ENCODE measurements around the gene PTPRN2.

PTPRN2 gene

DNA sequence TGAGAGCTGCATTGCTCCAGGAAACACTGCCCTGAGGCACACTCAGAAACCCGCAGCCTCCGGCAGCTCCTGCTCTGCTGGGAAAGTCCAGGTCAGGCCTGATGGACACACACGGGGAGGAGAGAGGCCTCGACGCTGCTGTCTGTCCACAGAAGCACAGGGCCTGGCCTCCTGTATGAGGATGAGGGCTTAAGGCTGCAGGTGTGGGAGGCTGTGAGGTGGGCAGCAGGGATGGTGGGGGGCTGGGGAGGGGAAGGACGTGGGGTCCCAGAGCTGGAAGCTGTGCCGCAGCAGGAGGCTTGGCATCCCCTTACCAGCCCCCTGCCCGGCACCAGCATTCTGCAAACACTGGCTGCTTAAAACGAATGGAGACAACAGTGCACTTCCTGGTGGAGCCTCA lies 1064.7 kb downstream of the PTPRN2 start:
- TF ChIP-seq, protein P1, sequence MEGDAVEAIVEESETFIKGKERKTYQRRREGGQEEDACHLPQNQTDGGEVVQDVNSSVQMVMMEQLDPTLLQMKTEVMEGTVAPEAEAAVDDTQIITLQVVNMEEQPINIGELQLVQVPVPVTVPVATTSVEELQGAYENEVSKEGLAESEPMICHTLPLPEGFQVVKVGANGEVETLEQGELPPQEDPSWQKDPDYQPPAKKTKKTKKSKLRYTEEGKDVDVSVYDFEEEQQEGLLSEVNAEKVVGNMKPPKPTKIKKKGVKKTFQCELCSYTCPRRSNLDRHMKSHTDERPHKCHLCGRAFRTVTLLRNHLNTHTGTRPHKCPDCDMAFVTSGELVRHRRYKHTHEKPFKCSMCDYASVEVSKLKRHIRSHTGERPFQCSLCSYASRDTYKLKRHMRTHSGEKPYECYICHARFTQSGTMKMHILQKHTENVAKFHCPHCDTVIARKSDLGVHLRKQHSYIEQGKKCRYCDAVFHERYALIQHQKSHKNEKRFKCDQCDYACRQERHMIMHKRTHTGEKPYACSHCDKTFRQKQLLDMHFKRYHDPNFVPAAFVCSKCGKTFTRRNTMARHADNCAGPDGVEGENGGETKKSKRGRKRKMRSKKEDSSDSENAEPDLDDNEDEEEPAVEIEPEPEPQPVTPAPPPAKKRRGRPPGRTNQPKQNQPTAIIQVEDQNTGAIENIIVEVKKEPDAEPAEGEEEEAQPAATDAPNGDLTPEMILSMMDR (IDR thresholded peaks at IDR 0.05; ENCODE audit: borderline replicate concordance, insufficient read depth, low read depth, low read length), result no peak
- no peak overlapping the region for H3K4me3 ChIP-seq (ENCODE audit: low read depth, low read length)

- TF ChIP-seq, protein P1 (IDR thresholded peaks at IDR 0.05; ENCODE audit: borderline replicate concordance, insufficient read depth, low read depth, low read length), result no peak
- H3K4me3 ChIP-seq (ENCODE audit: low read depth, low read length), result no peak overlapping the region
Measured at GRCh38 chr7:157522189-157522588, 1065.4 kb downstream of the PTPRN2 start.

DNA sequence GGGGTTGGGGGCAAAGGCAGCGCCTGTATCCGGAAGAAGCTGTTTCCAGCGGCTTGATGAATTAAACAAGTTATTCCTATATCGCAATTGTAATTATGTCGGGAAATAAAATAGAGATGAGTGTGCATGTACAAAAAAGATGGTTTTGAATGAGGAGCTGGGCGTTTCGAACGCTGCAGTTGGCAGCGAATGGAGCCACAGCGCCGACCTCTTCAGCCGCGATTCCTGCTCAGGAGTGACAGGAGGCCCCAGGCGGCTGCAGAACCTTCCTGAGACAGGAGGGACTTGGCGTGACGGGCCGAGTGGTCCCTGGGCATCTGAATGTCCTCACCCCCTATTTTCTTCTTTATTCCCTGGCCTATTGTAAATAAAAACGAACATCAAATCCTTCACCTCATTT lies 1065.9 kb downstream of the PTPRN2 start:
- TF ChIP-seq, protein P1 (IDR thresholded peaks at IDR 0.05; ENCODE audit: borderline replicate concordance, insufficient read depth, low read depth, low read length), result no peak
- no peak overlapping the region for H3K4me3 ChIP-seq (ENCODE audit: low read depth, low read length)

GRCh38 chr7:157521061-157521731 lies 1066.4 kb downstream of the PTPRN2 start:
- no peak overlapping the region for H3K4me3 ChIP-seq (ENCODE audit: low read depth, low read length)
- TF ChIP-seq, protein P1 (IDR thresholded peaks at IDR 0.05; ENCODE audit: borderline replicate concordance, insufficient read depth, low read depth, low read length), result no peak

- H3K4me3 ChIP-seq (ENCODE audit: low read depth, low read length), result no peak overlapping the region
- TF ChIP-seq, protein P1 (IDR thresholded peaks at IDR 0.05; ENCODE audit: borderline replicate concordance, insufficient read depth, low read depth, low read length), result no peak
Measured at GRCh38 chr7:157520249-157520648, 1067.4 kb downstream of the PTPRN2 start.

GRCh38 chr7:157519798-157520244 lies 1067.8 kb downstream of the PTPRN2 start:
- TF ChIP-seq, protein P1 (IDR thresholded peaks at IDR 0.05; ENCODE audit: borderline replicate concordance, insufficient read depth, low read depth, low read length), result no peak
- no peak overlapping the region for H3K4me3 ChIP-seq (ENCODE audit: low read depth, low read length)

DNA sequence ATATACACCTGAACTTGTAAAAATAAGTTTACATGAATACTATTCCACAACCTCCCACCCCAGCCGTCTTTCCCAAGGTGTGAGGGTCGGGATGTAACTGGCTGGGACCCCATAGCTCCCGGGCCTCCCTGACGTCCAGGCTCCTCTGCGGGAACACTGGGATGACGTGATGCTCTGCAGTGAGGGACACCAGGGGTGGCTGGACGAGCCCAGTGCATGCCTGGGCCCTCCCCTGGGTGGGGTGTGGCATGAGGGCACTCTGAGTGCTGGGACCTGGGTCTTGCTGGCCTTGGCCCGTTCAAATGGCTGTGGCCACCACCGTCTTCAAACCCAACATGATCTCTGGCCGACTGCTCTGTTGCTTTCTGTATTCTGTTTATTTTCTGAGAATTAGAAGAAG lies 1068.4 kb downstream of the PTPRN2 start:
- no peak overlapping the region for H3K4me3 ChIP-seq (ENCODE audit: low read depth, low read length)

More for the DNA sequence above, 1068.4 kb downstream of the PTPRN2 start:
- TF ChIP-seq, protein P1 (IDR thresholded peaks at IDR 0.05; ENCODE audit: borderline replicate concordance, insufficient read depth, low read depth, low read length), result no peak
